CD14-positive monocyte (primary cell): ENCODE data around the gene ZFP90. TPM values are rescaled to one million over a fixed set of nuclear protein-coding genes. Genes with fewer than 3 reads are reported as not detected.
A peak's percentile ranks its signal among the peaks of the same experiment; 100 is the strongest.

Experiments used
- DNase-seq, 3 donors: peaks; one replicate each; pipeline ENCODE4 v3.0.0-alpha.2; 2011 to 2022
- H2AFZ ChIP-seq: 2 replicates; pipeline ENCODE4 v1.6.0; 2012; ENCODE audit warnings: mild to moderate bottlenecking, low read depth, low read length, inconsistent platforms; ENCODE audit not compliant: insufficient read depth, poor library complexity, severe bottlenecking
- H3K27ac ChIP-seq, 2 donors: 1 replicate in 1 of 2; 2 replicates in 1 of 2; pipeline ENCODE4 v1.5.1; 2012 to 2013; ENCODE audit warnings: low read length in 2 of 2, control low read depth in 1 of 2, inconsistent platforms in 1 of 2, low read depth in 1 of 2, mild to moderate bottlenecking in 1 of 2
- H3K27me3 ChIP-seq, 2 donors: one replicate each; pipeline versions ENCODE4 v1.6.0 to v1.6.1; 2011 to 2013; ENCODE audit warnings: low read length in 2 of 2; ENCODE audit not compliant: control insufficient read depth in 2 of 2, insufficient read depth in 2 of 2
- H3K36me3 ChIP-seq, 2 donors: replicated peaks in 1 of 2; 1 replicate in 1 of 2; 2 replicates in 1 of 2; pipeline versions ENCODE4 v1.5.1 to v1.6.1; 2012 to 2013; ENCODE audit warnings: low read length in 2 of 2, control low read depth in 1 of 2, inconsistent platforms in 1 of 2, mild to moderate bottlenecking in 1 of 2; ENCODE audit not compliant: insufficient read depth in 2 of 2, control insufficient read depth in 1 of 2
- H3K4me1 ChIP-seq, 2 donors: 1 replicate in 1 of 2; 2 replicates in 1 of 2; pipeline versions ENCODE4 v1.5.1 to v1.6.1; 2012 to 2013; ENCODE audit warnings: low read length in 2 of 2, control low read depth in 1 of 2, inconsistent platforms in 1 of 2, mild to moderate bottlenecking in 1 of 2, moderate library complexity in 1 of 2; ENCODE audit not compliant: insufficient read depth in 2 of 2, control insufficient read depth in 1 of 2
- H3K4me2 ChIP-seq: replicated peaks from 2 replicates; pipeline ENCODE3; 2012; ENCODE audit warnings: low read length, moderate library complexity, mild to moderate bottlenecking; ENCODE audit not compliant: poor library complexity, severe bottlenecking; ENCODE audit errors: extremely low read depth
- H3K4me3 ChIP-seq, 3 experiments: fragments of 200-600 bp in 1 of 3; sonication (generic) in 1 of 3; replicated peaks in 1 of 3; 1 replicate in 2 of 3; 2 replicates in 1 of 3; pipeline ENCODE4 v1.5.1; 2011 to 2013; ENCODE audit warnings: low read length in 3 of 3, mild to moderate bottlenecking in 3 of 3, control low read depth in 2 of 3, low read depth in 2 of 3, inconsistent platforms in 1 of 3, moderate library complexity in 1 of 3
- H3K79me2 ChIP-seq: 2 replicates; pipeline ENCODE4 v1.6.0; 2012; ENCODE audit warnings: mild to moderate bottlenecking, control low read depth, inconsistent platforms, low read length, moderate library complexity; ENCODE audit not compliant: insufficient read depth
- H3K9ac ChIP-seq: 2 replicates; pipeline ENCODE4 v1.6.0; 2017; ENCODE audit warnings: low read length, mild to moderate bottlenecking; ENCODE audit not compliant: insufficient read depth, poor library complexity, severe bottlenecking
- H3K9me3 ChIP-seq, 2 donors: replicated peaks in 1 of 2; 1 replicate in 1 of 2; 2 replicates in 1 of 2; pipeline versions ENCODE4 v1.5.1 to v1.6.1; 2012 to 2013; ENCODE audit warnings: low read length in 2 of 2, control low read depth in 1 of 2; ENCODE audit not compliant: control insufficient read depth in 1 of 2, insufficient read depth in 1 of 2
- H4K20me1 ChIP-seq: 2 replicates; pipeline ENCODE4 v1.6.0; 2012; ENCODE audit warnings: mild to moderate bottlenecking, low read length, control low read depth, moderate library complexity; ENCODE audit not compliant: insufficient read depth
- H3K27ac Mint-ChIP-seq, 7 donors: one replicate each; pipeline ENCODE4 v1.8.0; 2020; ENCODE audit warnings: mild to moderate bottlenecking in 7 of 7, mixed read lengths in 7 of 7, moderate library complexity in 6 of 7, inconsistent platforms in 2 of 7
- H3K27me3 Mint-ChIP-seq, 3 donors: one replicate each; pipeline ENCODE4 v1.8.0; 2021 to 2022; ENCODE audit warnings: low read depth in 3 of 3, mild to moderate bottlenecking in 3 of 3, mixed read lengths in 3 of 3, moderate library complexity in 3 of 3, inconsistent platforms in 1 of 3
- H3K36me3 Mint-ChIP-seq, 2 donors: one replicate each; pipeline ENCODE4 v1.8.0; 2020; ENCODE audit warnings: mixed read lengths in 2 of 2, inconsistent platforms in 1 of 2, mild to moderate bottlenecking in 1 of 2
- H3K4me1 Mint-ChIP-seq: one replicate; pipeline ENCODE4 v1.8.0; 2020; ENCODE audit warnings: mild to moderate bottlenecking, mixed read lengths
- H3K4me3 Mint-ChIP-seq, 2 donors: one replicate each; pipeline ENCODE4 v1.8.0; 2020; ENCODE audit warnings: mild to moderate bottlenecking in 2 of 2, mixed read lengths in 2 of 2, moderate library complexity in 1 of 2
- H3K9me3 Mint-ChIP-seq, 7 donors: one replicate each; pipeline ENCODE4 v1.8.0; 2020 to 2022; ENCODE audit warnings: mixed read lengths in 7 of 7, mild to moderate bottlenecking in 6 of 7, moderate library complexity in 6 of 7, inconsistent platforms in 2 of 7
- CTCF ChIP-seq: fragments of 200-600 bp; IDR thresholded peaks from one replicate; pipeline ENCODE4 v1.8.0; 2022; ENCODE audit warnings: antibody characterized with exemption, mild to moderate bottlenecking
- WGBS: methylation state at CpG from one replicate; pipeline ENCODE4 v1.1.5; 2013; ENCODE audit warnings: missing lambda C conversion rate; ENCODE audit not compliant: insufficient coverage; 5-methylcytosine and 5-hydroxymethylcytosine counted together
- intact Hi-C, 2 donors: fragments of 100-400 bp; cut with micrococcal nuclease; formaldehyde crosslinking; loops; one replicate each; pipeline versions ENCODE4 v1.15.0 to v1.15.1; 2023
- polyA plus RNA-seq, 3 donors: library from polyadenylated mRNA; depleted of rRNA in 1 of 3; unstranded in 2 of 3; stranded (reverse) in 1 of 3; fragments of 300-500 nt in 2 of 3; fragments of >200 nt in 1 of 3; fragmentation: Illumina TruSeq in 2 of 3; gene quantifications; 1 replicate in 2 of 3; 2 replicates in 1 of 3; pipeline ENCODE4 v1.2.3, GENCODE V29; 2012 to 2021

Gene ZFP90
- polyA plus RNA-seq, 3 donors, result 4.2 to 7.9 (median 6.3) TPM

DNA sequence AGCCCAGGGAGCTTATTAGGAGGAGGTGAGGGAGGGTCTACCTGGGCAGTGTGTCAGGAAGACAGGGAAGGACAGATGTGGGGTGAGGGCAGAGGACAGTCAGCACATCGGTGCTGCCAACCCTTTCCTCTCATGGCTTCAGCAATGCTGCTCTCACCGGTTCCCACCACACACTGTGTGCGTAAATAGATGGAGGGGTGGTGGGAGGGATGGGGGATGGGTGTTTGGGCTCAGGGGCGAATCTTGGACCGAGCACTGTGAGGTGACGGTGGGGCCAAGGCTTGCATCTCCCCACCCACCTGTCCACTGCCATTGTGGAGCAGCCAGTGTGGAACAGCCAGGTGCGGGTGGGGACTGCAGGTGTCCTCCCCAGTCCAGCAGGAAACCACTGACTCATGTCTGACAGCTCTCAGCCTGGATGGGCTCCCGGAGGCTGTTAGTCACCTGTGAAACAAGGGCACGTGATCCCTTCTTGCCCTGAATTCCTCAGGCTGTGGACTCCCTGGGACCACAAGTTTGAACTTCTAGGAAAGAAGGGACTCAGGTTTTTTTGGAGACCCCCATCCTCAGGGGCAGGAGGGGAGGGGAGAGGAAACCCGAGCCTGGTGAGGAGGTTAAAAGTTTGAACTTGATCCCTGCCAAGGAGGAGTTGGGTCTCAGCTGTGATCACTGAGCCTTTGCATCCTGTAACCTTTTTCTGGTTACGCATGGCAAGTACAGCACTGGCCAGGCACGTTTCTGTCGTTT lies 48.1 kb upstream of the ZFP90 start:
- peak overlapping the region in 1 of 7 donors; percentile 56 for H3K27ac Mint-ChIP-seq

DNA sequence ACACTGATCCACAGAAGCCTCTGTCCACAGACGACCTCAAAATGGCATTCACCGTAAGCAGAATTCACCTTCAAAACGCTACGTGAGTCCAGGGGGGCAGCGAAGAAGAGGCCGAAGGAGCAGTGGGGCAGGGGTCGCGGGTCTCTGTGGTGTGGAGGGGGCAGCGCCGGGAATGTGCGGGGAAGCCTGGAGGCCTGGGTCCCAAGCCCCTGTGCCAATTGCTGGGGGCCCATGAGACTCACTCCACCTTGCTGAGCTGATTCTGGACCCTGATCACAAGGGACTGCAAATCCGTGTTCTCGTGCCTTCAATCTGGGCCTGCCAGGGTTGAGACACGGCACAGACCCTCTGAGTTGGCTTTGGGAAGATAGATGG lies 47.5 kb upstream of the ZFP90 start:
- H2AFZ ChIP-seq, result no peak overlapping the region
- no peak overlapping the region for H3K27ac ChIP-seq
- H3K27me3 ChIP-seq, result no peaks in the 10 kb centered on the region
- 98% methylated on average over 11 of the region's 14 CpGs for WGBS
- H3K27ac Mint-ChIP-seq, result no peak overlapping the region
- no peak for DNase-seq
- no peaks in the 10 kb centered on the region for H3K36me3 Mint-ChIP-seq
- no peaks in the 10 kb centered on the region for H3K36me3 ChIP-seq
- H3K4me1 ChIP-seq, result no peaks in the 10 kb centered on the region
- no peak overlapping the region for H3K9ac ChIP-seq
- H3K4me1 Mint-ChIP-seq, result peaks cover 2% of the 10 kb centered on the region
- TF ChIP-seq CTCF, result no peak
- H3K4me2 ChIP-seq, result no peak overlapping the region
- peaks cover 0 to 2% (median 0%) of the 10 kb centered on the region in 7 donors for H3K9me3 Mint-ChIP-seq
- H3K4me3 ChIP-seq, result no peak overlapping the region
- no peaks in the 10 kb centered on the region for H3K79me2 ChIP-seq
- H3K4me3 Mint-ChIP-seq, result no peak overlapping the region
- H4K20me1 ChIP-seq, result no peaks in the 10 kb centered on the region
- intact Hi-C loops, result no loop called here
- H3K27me3 Mint-ChIP-seq, result peaks cover 3% of the 10 kb centered on the region in 3 donors
- peaks cover 0 to 7% of the 10 kb centered on the region in 2 donors for H3K9me3 ChIP-seq

More for the DNA sequence above, 48.1 kb upstream of the ZFP90 start:
- peaks cover 0 to 7% of the 10 kb centered on the region in 2 donors for H3K9me3 ChIP-seq
- no peaks in the 10 kb centered on the region for H3K79me2 ChIP-seq
- 83% methylated on average over 7 of the region's 13 CpGs for WGBS
- no peak overlapping the region for H3K4me2 ChIP-seq
- intact Hi-C loops, result no loop called here
- peaks cover 2% of the 10 kb centered on the region for H3K4me1 Mint-ChIP-seq
- H3K36me3 ChIP-seq, result no peaks in the 10 kb centered on the region
- TF ChIP-seq CTCF, result no peak
- H3K4me1 ChIP-seq, result no peaks in the 10 kb centered on the region
- no peak for DNase-seq
- no peaks in the 10 kb centered on the region for H3K36me3 Mint-ChIP-seq
- no peak overlapping the region for H3K9ac ChIP-seq
- no peak overlapping the region for H3K4me3 ChIP-seq
- no peaks in the 10 kb centered on the region for H3K27me3 ChIP-seq
- H3K4me3 Mint-ChIP-seq, result no peak overlapping the region
- no peak overlapping the region for H3K27ac ChIP-seq
- no peaks in the 10 kb centered on the region for H4K20me1 ChIP-seq
- H3K27me3 Mint-ChIP-seq, result peaks cover 3% of the 10 kb centered on the region in 3 donors
- peaks cover 0 to 2% (median 0%) of the 10 kb centered on the region in 7 donors for H3K9me3 Mint-ChIP-seq
- H2AFZ ChIP-seq, result no peak overlapping the region
